Measurements from ENCODE around the gene ZDHHC15.
"Not testable (repeated sequence)": the region's sequence is repeated elsewhere in the genome, so short reads cannot be mapped to it uniquely, and the experiment has no call there.

ZDHHC15 gene

GRCh38 chrX:75522565-75523431, at the start of gene ZDHHC15:
Gene ZDHHC15, minus strand, starts transcription at chrX:75523037. Its CDS starts 13 bp downstream, at chrX:75523024.
- DNase-seq: peak; percentile 0 to 16 (median 11)

- not testable (repeated sequence) for DNase-seq
These were observed 37.7 kb upstream of the ZDHHC15 start for GRCh38 chrX:75560544-75560943.

GRCh38 chrX:75547783-75548182, 24.9 kb upstream of the ZDHHC15 start:
- DNase-seq: no peak

- DNase-seq: no peak
These were observed 24.1 kb upstream of the ZDHHC15 start for GRCh38 chrX:75546724-75547511.

- no peak for DNase-seq
These were observed 21.9 kb upstream of the ZDHHC15 start for GRCh38 chrX:75544786-75545185.

GRCh38 chrX:75483933-75484332, 38.9 kb downstream of the ZDHHC15 start:
- DNase-seq: no peak

- not testable (repeated sequence) for DNase-seq
These were observed 61.1 kb downstream of the ZDHHC15 start for GRCh38 chrX:75461780-75462179.

- no peak for DNase-seq
These were observed 101.1 kb downstream of the ZDHHC15 start for GRCh38 chrX:75421688-75422230.

- DNase-seq: not testable (repeated sequence)
These were observed 115.7 kb downstream of the ZDHHC15 start for GRCh38 chrX:75407153-75407552.

- DNase-seq: no peak
These were observed 132.4 kb downstream of the ZDHHC15 start for GRCh38 chrX:75390470-75390869.

- no peak for DNase-seq
These were observed 153.1 kb downstream of the ZDHHC15 start for GRCh38 chrX:75369721-75370120.

- no peak for DNase-seq
These were observed 156.0 kb downstream of the ZDHHC15 start for GRCh38 chrX:75366861-75367260.

GRCh38 chrX:75365243-75365975, 157.4 kb downstream of the ZDHHC15 start:
- no peak for DNase-seq

- no peak for DNase-seq
These were observed 161.0 kb downstream of the ZDHHC15 start for GRCh38 chrX:75361788-75362187.

GRCh38 chrX:75348601-75349000, 174.2 kb downstream of the ZDHHC15 start:
- DNase-seq: not testable (repeated sequence)

GRCh38 chrX:75337525-75337924, 185.3 kb downstream of the ZDHHC15 start:
- no peak for DNase-seq

- no peak for DNase-seq
These were observed 187.7 kb downstream of the ZDHHC15 start for GRCh38 chrX:75335127-75335458.

GRCh38 chrX:75334407-75335126, 188.3 kb downstream of the ZDHHC15 start:
- not testable (repeated sequence) for DNase-seq

- no peak for DNase-seq
These were observed 195.2 kb downstream of the ZDHHC15 start for GRCh38 chrX:75327607-75328006.
